HG03097 (cell line): ENCODE measurements around the gene IL17RC.
"Not testable (repeated sequence)": the region's sequence is repeated elsewhere in the genome, so short reads cannot be mapped to it uniquely, and the experiment has no call there.

ENCODE experiments used
- ATAC-seq: cut with Tn5 transposase; IDR thresholded peaks from one replicate; pipeline ENCODE4 v1.9.1; 2021; ENCODE audit not compliant: unreplicated experiment, low FRiP score

The IL17RC gene, protein sequence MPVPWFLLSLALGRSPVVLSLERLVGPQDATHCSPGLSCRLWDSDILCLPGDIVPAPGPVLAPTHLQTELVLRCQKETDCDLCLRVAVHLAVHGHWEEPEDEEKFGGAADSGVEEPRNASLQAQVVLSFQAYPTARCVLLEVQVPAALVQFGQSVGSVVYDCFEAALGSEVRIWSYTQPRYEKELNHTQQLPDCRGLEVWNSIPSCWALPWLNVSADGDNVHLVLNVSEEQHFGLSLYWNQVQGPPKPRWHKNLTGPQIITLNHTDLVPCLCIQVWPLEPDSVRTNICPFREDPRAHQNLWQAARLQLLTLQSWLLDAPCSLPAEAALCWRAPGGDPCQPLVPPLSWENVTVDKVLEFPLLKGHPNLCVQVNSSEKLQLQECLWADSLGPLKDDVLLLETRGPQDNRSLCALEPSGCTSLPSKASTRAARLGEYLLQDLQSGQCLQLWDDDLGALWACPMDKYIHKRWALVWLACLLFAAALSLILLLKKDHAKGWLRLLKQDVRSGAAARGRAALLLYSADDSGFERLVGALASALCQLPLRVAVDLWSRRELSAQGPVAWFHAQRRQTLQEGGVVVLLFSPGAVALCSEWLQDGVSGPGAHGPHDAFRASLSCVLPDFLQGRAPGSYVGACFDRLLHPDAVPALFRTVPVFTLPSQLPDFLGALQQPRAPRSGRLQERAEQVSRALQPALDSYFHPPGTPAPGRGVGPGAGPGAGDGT

DNA sequence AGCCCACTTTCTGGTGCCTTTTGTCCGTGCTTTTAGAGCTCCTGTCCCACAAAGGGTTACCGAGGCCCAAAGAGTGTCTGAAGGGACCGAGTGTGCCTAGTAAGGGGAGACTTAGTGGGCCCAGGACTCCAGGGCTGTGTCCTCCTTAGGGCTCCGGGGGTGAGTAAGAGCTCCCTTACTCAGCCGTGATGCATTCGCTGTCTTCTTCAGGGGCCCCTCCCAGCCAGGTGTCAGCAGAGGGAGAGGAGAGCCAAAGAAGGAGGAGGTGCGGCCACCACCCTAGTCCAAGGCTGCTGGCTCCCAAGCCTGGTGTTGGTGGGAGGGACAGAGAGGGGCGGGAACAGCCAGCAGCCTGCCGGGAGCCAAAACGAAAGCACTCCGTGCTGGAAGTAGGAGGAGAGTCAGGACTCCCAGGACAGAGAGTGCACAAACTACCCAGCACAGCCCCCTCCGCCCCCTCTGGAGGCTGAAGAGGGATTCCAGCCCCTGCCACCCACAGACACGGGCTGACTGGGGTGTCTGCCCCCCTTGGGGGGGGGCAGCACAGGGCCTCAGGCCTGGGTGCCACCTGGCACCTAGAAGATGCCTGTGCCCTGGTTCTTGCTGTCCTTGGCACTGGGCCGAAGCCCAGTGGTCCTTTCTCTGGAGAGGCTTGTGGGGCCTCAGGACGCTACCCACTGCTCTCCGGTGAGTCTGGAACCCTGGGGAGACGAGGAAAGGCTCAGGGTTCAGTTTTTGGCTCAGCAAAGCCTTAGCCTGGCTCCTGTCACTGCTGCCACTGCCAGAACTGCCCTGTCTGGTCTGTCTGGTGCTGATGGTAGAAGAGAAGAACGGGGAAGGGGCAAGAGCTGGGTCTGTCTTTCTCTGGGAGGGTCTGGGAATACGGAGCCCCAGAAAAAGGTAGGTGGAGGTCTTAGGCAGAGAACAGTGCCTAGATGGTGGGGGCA is at the start of gene IL17RC:
TSS of gene IL17RC (plus strand) at position 365 of the 947 bp plus-strand sequence. CDS start at position 583, 218 bp downstream.
- ATAC-seq: no peak

DNA sequence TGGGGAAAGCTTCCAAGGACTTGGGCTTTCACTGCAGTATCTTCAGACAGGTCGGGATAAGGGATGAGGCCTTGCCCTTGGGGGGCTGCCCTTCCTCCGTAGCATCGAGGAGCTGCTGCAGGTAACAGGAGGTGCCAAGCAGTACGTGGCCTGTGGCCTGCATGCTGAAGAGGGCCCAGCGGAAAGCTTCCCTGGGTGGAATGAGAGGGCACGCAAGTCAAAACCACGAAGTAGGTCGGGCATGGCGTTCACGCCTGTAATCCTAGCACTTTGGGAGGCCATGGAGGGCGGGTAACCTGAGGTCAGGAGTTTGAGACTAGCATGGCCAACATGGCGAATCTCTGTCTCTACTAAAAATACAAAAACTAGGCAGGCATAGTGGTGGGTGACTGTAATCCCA is 49.8 kb upstream of the IL17RC start:
- no peak for ATAC-seq

DNA sequence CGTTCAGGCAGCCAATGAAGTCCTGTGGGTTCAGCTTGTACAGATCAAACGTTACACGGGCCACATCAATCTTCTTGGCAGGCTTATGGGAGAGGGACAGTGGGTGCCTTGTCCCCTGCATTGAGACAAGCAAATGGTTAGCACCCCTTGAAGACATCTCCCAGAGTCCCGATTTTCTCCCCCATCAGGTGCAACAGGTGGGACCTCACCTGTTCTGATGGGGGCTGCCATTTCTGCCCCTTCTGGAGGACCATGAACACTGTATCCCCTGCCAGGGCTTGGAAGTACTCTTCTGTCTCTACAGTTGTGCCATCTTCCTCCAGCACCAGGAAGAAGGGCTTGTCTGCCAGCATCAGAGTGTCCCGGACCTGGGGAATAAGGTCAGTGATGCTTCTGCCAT is 46.9 kb upstream of the IL17RC start:
- no peak for ATAC-seq

DNA sequence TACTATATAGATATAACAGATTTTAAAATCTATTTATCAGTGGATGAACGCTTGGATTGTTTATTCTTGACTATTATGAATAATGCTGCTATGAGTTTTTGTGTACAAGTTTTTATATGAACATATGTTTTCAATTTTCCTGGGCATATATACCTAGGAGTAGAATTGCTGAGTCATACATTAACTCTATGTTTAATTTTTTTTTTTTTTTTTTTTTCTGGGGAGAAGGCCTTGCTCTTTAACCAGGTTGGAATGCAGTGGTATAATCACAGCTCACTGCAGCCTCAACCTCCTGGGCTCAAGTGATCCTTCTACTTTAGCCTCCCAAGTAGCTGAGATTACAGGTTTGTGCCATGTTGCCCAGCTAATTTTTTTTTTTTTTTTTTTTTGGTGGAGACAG is 45.9 kb upstream of the IL17RC start:
- no peak for ATAC-seq

DNA sequence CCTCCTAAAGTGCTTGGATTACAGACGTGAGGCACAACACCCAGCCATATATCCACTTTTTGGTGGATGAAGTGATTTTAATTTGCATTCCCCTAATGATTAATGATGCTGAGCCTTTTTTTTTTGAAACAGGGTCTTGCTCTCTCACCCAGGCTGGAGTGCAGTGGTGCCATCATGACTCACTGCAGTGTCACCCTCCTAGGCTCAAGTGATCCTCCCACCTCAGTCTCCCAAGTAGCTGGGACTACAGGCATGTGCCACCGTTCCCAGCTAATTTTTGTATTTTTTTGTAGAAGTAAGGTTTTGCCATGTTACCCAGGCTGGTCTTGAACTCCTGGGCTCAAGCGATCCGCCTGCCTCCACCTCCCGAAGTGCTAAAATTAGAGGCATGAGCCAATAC is 44.8 kb upstream of the IL17RC start:
- not testable (repeated sequence) for ATAC-seq

DNA sequence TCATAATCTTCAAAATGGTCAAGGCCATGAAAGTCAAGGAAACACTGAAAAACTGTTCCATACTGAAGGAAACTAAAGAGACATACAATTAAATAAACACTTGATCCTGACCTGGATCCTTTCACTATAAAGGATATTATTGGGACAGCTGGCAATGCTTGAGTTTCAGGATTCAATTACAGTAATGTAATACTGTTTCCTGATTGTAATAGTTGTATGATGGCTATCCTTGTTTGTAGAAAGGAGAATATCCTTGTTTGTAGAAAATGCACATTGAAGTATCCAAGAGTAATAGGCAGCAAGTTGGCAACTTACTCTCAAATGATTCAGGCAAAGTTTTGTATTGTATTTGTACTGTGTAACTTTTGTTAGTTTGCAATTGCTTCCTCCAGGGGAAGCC is 41.5 kb upstream of the IL17RC start:
- ATAC-seq: no peak

DNA sequence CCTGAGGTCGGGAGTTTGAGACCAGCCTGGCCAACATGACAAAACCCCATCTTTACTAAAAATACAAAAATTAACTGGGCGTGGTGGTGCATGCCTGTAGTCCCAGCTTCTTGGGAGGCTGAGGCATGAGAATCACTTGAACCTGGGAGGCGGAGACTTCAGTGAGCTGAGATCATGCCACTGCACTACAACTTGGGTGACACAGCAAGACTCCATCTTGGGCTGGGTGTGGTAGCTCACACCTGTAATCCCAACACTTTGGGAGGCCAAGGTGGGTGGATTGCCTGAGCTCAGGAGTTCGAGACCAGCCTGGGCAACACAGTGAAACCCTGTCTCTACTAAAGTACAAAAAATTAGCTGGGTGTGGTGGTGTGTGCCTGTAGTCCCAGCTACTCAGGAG is 40.6 kb upstream of the IL17RC start:
- not testable (repeated sequence) for ATAC-seq

DNA sequence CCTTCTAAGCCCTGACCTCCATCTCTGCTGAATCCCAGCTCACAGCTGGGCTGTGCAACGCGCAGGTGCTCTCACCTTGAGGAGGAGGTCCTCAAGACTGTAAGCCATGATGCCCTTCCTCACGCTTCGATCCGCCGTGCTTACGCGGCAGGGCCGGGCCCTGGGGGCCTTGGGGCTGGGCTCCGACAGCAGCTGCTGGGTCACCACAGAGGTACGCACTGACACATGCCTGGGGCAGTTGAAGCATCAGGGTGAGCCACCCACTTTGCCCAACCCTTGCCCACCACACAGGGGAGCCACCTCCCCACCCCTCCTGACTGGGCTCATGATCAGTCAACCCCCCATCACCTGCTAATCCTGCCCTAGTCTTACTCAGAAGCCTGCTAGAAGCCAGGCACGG is 39.9 kb upstream of the IL17RC start:
- no peak for ATAC-seq

DNA sequence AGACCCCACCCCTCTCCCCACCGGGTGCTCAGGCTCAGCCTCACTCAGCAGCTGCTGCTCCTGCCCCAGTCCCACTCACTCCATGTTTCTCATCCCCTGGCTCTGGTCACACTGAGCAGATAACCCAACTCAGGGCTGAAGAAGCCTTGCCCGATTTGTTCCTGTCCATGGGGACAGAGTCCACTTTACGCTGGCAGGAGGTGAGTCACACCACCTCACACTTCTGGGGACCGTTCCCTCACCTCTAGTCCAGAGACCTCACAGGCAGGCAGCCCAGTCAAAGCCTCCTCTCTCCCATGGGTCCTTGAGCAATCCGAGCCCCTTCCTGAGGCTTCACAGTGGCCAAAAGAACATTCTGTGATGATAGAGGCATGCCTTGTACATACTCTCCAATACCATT is 38.2 kb upstream of the IL17RC start:
- no peak for ATAC-seq

DNA sequence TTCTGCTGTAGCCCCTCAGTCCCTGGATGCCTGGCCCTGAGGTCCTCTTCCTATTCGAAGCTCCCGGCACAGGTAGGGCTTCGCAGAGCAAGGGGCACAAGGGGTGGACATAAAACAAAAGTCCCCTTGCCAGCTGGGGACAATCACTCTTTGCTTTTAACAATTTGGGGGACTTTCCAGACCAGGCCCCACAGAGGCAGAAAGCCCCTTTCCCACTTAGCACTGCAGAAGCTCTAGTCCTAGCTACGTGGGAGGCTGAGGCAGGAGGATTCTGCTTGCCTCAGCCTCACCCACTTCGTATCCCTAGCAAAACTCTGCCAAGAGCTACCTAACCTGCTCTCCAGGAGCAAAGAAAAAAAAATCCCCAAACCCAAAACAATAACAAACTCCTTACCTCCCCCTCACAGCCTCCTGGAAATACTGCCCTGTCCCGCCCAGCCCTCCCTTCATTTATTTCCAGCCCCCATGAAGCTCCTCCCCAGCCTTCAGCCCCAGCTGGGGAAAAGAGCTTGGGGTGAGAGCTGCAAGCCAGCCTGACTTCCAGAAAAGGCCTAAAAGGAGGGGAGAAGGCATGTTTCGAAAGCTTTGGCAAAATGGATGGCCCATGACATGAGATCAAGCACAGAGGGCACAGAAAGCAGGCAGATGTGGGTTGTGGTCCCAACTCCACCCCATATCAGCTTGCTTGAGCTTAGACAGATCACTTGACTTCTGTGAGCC is 36.9 kb upstream of the IL17RC start, which contains the start of gene CIDEC:
TSS of gene CIDEC (minus strand) at position 424 of the 720 bp plus-strand sequence. CDS start 1,767 bp downstream, outside the sequence.
- no peak for ATAC-seq

DNA sequence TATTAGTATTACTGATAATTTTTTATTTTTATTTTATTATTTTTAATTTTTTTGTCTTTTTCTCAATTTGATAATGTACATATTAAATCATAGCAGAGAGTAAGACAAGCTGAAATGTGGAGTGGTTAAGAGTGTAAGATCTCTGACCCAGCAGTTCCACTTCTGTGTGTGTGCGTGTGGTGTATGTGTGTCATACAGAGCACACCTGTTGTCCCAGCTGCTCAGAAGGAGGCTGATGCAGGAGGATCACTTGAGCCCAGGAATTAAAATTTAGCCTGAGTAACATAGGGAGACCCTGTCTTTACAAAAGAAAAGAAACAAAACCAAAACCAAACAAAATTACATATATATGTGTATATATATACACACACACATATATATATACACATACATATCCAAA is 35.5 kb upstream of the IL17RC start:
- ATAC-seq: no peak

DNA sequence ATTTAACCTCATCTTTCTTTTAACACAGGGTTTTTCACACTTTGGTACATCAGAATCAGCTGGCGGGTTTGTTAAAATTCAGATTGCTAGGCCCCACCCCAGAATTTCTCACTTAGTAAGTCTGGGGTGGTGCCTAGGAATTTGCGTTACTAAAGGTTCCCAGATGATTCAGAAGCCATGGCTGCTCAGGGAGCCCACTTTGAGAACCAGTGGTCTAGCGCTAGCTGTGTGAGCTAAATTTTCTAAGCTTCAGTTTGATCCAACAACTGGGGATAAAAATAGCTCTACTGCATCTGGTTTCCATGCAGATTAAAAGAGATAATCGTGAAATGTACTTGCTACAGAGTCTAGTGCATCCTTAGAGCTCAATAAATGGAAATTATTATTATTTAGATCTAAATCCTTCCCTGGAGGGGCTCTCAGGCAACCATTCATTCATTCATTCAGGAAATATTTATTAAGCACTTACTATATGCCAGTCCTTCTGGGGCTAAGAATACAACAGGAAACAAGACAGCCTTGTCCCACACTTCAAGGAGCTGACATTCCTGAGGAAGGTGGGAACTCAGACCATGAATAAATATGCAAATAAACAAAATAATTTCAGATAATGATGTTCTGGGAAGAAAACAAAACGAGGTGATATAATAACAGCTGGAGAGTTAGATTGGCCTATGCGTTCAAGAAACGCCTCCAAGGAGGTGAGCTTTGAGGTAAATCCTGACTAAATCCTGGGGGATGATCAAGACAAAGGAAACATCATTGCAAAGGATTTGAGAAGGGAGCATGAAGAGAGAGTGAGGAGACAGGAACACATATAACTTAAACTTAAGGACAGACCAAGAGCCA is 33.0 kb upstream of the IL17RC start:
- ATAC-seq: no peak

DNA sequence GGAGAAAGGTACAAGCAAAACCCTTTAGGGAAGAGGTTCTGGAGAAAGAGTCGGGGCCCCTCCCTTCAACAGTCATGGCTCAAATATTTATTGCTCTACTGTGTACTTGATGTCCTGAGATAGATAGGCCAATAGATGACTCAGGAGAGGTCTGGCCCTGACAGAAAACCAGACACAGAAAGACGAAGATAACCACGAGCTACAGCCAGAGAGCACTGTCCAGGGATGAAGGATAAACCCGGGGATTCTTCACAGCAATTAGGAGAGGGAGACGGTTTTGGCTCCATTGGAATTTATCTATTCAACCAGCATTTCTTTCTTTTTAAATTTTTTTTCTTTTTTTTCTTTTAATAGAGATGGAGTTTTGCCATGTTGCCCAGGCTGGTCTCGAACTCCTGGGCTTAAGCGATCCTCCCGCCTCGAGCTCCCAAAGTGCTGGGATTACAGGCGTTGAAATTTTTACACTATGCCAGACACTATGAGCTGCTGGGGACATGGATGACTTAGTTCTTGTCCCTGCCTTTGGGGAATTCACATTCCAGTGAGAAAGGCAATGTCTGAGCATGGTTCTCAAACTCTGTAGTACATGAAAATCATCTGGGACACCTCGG is 32.2 kb upstream of the IL17RC start:
- no peak for ATAC-seq

DNA sequence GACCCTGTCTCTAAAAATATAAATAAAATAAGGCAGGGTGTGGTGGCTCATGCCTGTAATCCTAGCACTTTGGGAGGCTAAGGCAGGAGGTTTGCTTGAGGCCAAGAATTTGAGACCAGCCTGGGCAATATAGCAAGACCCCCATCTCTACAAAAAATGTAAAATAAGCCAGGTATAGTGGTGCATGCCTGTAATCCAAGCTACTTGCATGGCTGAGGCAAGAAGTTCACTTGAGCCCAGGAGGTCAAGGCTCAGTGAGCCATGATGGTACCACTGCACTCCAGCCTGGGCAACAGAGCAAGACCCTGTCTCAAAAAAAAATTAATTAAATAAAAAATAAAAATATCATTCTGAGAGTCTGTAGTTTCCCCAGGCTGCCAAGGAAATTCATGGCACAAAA is 30.6 kb upstream of the IL17RC start:
- no peak for ATAC-seq

DNA sequence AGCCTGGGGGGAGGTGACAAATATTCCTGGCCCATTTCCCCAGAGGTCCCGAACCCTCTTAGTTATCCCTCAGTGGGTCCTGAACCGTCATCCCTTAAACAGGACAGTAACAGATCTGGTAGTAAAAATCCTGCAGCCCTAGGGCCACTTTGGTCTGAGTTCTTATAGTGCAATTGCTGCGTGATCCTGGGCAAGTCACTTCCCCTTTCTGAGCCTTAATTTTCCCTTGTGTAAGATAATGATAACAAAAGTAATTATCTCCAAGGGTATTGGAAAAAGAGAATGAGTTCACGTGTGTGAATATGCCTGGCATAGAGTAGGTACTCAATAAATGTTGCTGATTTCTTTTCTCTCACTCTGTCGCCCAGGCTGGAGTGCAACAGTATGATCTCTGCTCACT is 29.4 kb upstream of the IL17RC start:
- no peak for ATAC-seq

DNA sequence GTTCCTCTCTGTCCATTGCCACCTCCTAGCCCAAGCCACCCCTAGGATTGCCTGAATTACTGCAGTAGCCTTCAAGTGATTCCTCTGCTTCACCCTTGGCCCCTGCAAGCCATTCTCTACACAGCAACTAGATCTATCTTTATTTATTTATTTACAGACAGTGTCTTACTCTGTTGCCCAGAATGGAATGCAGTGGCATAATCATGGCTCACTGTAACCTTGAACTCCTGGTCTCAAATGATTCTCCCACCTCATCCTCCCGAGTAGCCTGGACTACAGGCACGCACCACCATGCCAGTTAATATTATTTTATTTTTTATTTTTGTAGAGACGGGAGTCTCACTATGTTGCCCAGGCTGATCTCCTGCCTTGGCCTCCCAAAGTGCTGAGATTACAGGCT is 28.4 kb upstream of the IL17RC start:
- ATAC-seq: no peak

DNA sequence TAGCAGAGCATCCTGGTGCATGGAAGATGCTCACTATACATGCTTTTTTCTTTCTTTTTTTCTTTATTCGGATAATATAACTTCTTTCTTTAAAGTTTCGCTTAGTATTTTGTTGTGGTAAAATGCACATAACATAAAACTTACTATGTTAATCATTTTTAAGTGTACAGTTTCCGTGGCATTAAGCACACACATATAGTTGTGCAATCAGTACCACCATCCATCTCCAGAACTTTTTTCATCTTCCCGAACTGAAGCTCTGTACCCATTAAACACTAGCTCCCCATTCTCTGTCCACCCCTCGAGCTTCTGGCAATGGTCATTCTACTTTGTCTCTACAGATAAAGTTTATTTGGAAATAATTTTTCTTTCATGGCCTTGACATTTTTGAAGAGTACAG is 27.5 kb upstream of the IL17RC start:
- no peak for ATAC-seq

DNA sequence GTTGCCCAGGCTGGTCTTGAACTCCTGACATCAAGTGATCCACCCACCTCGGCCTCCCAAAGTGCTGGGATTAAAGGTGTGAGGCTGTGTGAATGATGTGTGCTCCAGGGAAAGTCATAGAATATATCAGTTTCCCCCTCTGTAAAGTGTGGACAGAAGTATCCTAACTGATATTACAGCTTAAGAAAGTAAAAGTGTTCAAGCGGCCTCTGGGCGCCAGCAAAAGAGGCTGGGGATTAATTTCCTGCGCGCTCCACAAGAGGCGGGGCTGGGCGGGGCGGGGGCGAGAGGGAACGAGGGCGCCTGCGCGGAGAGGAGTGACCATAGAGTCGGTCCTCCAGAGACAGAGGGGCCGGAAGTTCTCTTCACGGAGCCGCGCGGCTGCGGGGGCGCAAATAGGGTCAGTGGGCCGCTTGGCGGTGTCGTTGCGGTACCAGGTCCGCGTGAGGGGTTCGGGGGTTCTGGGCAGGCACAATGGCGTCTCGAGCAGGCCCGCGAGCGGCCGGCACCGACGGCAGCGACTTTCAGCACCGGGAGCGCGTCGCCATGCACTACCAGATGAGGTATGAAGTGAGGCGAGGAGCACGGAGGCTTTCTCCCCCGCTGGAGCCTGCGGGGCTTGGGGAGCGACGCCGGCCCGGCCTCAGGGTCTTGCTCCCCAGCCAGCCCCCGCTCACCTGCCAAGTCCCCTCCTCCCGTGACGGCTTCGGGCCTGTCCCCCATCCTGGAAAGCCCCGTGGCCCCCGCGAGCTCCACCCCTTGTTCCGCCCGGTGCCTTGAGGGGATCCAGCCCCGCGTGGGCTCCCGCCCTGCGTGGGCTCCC is 26.4 kb upstream of the IL17RC start, which contains the start of gene JAGN1:
TSS of gene JAGN1 (plus strand) at position 362 of the 823 bp plus-strand sequence. CDS start at position 475, 113 bp downstream.
- peak; percentile 63 for ATAC-seq
